HepG2 (cell line): Measurements from ENCODE around the gene SFTA2. TPM values are rescaled to one million over a fixed set of nuclear protein-coding genes. Genes with fewer than 3 reads are reported as not detected.

Experiments used
- ATAC-seq: fragments of 200-7000 bp; cut with Tn5 transposase; 3 replicates; pipeline ENCODE4 v1.9.1; 2020; ENCODE audit warnings: mild to moderate bottlenecking, moderate library complexity
- BruUV-seq: library from RNA; stranded (reverse); fragments of 400-500 nt; replicated peaks from 2 replicates; lab custom pipeline; 2021; lab: Mats Ljungman, UMichigan
- CTCF ChIA-PET: fragments of 300-600 bp; formaldehyde crosslinking; extraction: SDS; loops from one replicate; lab custom pipeline; 2021; ENCODE audit warnings: low total read pairs, inconsistent platforms, low intra/inter-chr PET ratio; lab: Yijun Ruan, JAX
- POLR2A ChIA-PET: fragments of 350-600 bp; sonication (Branson Sonifier 250); formaldehyde crosslinking; loops from one replicate; lab custom pipeline; 2020; ENCODE audit warnings: antibody characterized with exemption, inconsistent platforms; lab: Yijun Ruan, JAX
- DNase-seq: peaks from one replicate; pipeline ENCODE4 v3.0.0-alpha.2; 2015; ENCODE audit warnings: low spot score
- FAIRE-seq: peaks from 3 replicates; lab custom pipeline; 2011; peaks lifted over from hg19 to GRCh38; lab: Jason Lieb, UNC
- H2AFZ ChIP-seq: one replicate; pipeline ENCODE4 v1.6.1; 2011; ENCODE audit warnings: low read length, inconsistent platforms
- H3K27ac ChIP-seq: fragments of 300-600 bp; 3 replicates; pipeline ENCODE4 v1.8.0; 2011; ENCODE audit warnings: mixed run types, mild to moderate bottlenecking, mixed read lengths, low read length, inconsistent platforms; ENCODE audit not compliant: insufficient read depth; ENCODE audit errors: extremely low read length
- H3K27me3 ChIP-seq, 2 experiments: fragments of 200-600 bp in 1 of 2; 2 replicates in 1 of 2; 3 replicates in 1 of 2; pipeline versions ENCODE4 v1.6.0 to v1.8.0; 2011; ENCODE audit warnings: low read length in 2 of 2, mild to moderate bottlenecking in 2 of 2, moderate library complexity in 2 of 2, inconsistent platforms in 1 of 2; ENCODE audit not compliant: insufficient read depth in 2 of 2, control insufficient read depth in 1 of 2
- H3K36me3 ChIP-seq, 2 experiments: fragments of 200-600 bp in 1 of 2; replicated peaks in 1 of 2; 2 replicates in 1 of 2; 3 replicates in 1 of 2; pipeline versions ENCODE4 v1.5.1 to v1.8.0; 2011; ENCODE audit warnings: low read length in 2 of 2, inconsistent platforms in 1 of 2; ENCODE audit not compliant: insufficient read depth in 2 of 2, control insufficient read depth in 1 of 2
- H3K4me1 ChIP-seq: 2 replicates; pipeline ENCODE4 v1.5.1; 2012; ENCODE audit warnings: low read length, inconsistent platforms; ENCODE audit not compliant: insufficient read depth
- H3K4me2 ChIP-seq: 2 replicates; pipeline ENCODE4 v1.6.0; 2011; ENCODE audit warnings: low read depth, low read length, inconsistent platforms
- H3K4me3 ChIP-seq, 3 experiments: fragments of 200-600 bp in 1 of 3; sonication (generic), shearing (Covaris generic) in 1 of 3; replicated peaks in 1 of 3; 2 replicates each; pipeline ENCODE4 v1.5.1; 2011 to 2016; ENCODE audit warnings: low read length in 3 of 3, inconsistent platforms in 2 of 3, low read depth in 2 of 3, mild to moderate bottlenecking in 2 of 3, control low read depth in 1 of 3, mixed read lengths in 1 of 3; ENCODE audit not compliant: insufficient read depth in 1 of 3
- H3K79me2 ChIP-seq: one replicate; pipeline ENCODE4 v1.6.1; 2011; ENCODE audit warnings: low read length, inconsistent platforms; ENCODE audit not compliant: insufficient read depth
- H3K9ac ChIP-seq: 2 replicates; pipeline ENCODE4 v1.6.0; 2011; ENCODE audit warnings: mild to moderate bottlenecking, low read depth, low read length, inconsistent platforms; ENCODE audit not compliant: insufficient read depth
- H3K9me3 ChIP-seq: 2 replicates; pipeline ENCODE4 v1.5.1; 2012; ENCODE audit warnings: mild to moderate bottlenecking, low read length
- H4K20me1 ChIP-seq: 2 replicates; pipeline ENCODE4 v1.6.0; 2011; ENCODE audit warnings: inconsistent platforms, mild to moderate bottlenecking, low read length, moderate library complexity; ENCODE audit not compliant: insufficient read depth
- BRCA1 ChIP-seq: sonication (generic); formaldehyde crosslinking; IDR thresholded peaks from 2 replicates; pipeline ENCODE4 v1.4.0; 2020; ENCODE audit warnings: missing genetic modification reagents
- FLYWCH1 ChIP-seq: sonication (generic); formaldehyde crosslinking; IDR thresholded peaks from 2 replicates; pipeline ENCODE4 v1.8.1; 2023; ENCODE audit warnings: mild to moderate bottlenecking, missing genetic modification reagents
- MATR3 ChIP-seq: sonication (generic); formaldehyde crosslinking; IDR thresholded peaks from 2 replicates; pipeline ENCODE4 v1.4.0; 2020; ENCODE audit warnings: missing genetic modification reagents
- MED13 ChIP-seq: sonication (generic); formaldehyde crosslinking; IDR thresholded peaks from 2 replicates; pipeline ENCODE4 v1.5.0; 2020; ENCODE audit warnings: missing genetic modification reagents
- MEIS1 ChIP-seq: sonication (generic); formaldehyde crosslinking; IDR thresholded peaks from 2 replicates; pipeline ENCODE4 v1.9.0; 2021; ENCODE audit warnings: mild to moderate bottlenecking, missing genetic modification reagents, moderate library complexity, borderline replicate concordance
- NR2F1 ChIP-seq, 2 experiments: fragments of 450-650 bp in 1 of 2; formaldehyde crosslinking in 1 of 2; IDR thresholded peaks; 2 replicates each; pipeline versions ENCODE4 v1.5.0 to v1.6.1; 2016 to 2020; ENCODE audit warnings: mild to moderate bottlenecking in 1 of 2, missing compliant biosample characterization in 1 of 2, missing genetic modification reagents in 1 of 2, moderate library complexity in 1 of 2
- ONECUT2 ChIP-seq: sonication (generic); formaldehyde crosslinking; IDR thresholded peaks from 2 replicates; pipeline ENCODE4 v1.4.0; 2020; ENCODE audit warnings: missing genetic modification reagents
- PAF1 ChIP-seq: IDR thresholded peaks from 2 replicates; pipeline ENCODE4 v1.6.1; 2016; ENCODE audit warnings: missing genetic modification reagents, missing compliant biosample characterization
- POLR2AphosphoS5 ChIP-seq: IDR thresholded peaks from 2 replicates; pipeline ENCODE4 v1.6.1; 2012; ENCODE audit warnings: low read depth, low read length
- SETDB1 ChIP-seq: sonication (generic); formaldehyde crosslinking; IDR thresholded peaks from 2 replicates; pipeline ENCODE4 v1.5.1; 2020; ENCODE audit warnings: missing genetic modification reagents, mild to moderate bottlenecking, borderline replicate concordance
- ZFP36 ChIP-seq: fragments of 150-350 bp; IDR thresholded peaks from 2 replicates; pipeline ENCODE4 v1.6.1; 2018; ENCODE audit warnings: borderline replicate concordance, low read length, low read depth; ENCODE audit not compliant: partially characterized antibody
- WGBS: methylation state at CpG from one replicate; pipeline ENCODE4 v1.1.6; 2017; ENCODE audit warnings: low lambda C conversion rate; 5-methylcytosine and 5-hydroxymethylcytosine counted together
- in situ Hi-C: cut with HindIII; loops from 2 replicates; pipeline ENCODE4 v1.10.0; 2017; ENCODE audit warnings: low pct_unique_long_range_greater_than_20kb; ENCODE audit not compliant: extremely low pct_ligation_motif_present
- intact Hi-C: fragments of 100-400 bp; cut with micrococcal nuclease; formaldehyde crosslinking; loops from one replicate; pipeline ENCODE4 v1.10.0; 2022; ENCODE audit not compliant: unreplicated experiment
- polyA plus RNA-seq, 8 experiments: library from polyadenylated mRNA; depleted of rRNA in 3 of 8; stranded (reverse) in 7 of 8; unstranded in 1 of 8; fragments of >200 nt; fragmentation: Illumina TruSeq in 4 of 8; extraction: Trizol in 4 of 8; gene quantifications; 2 replicates each; pipeline versions ENCODE4 v1.2.1 to v1.2.3, GENCODE V29; 2011 to 2016; ENCODE audit warnings: low read depth in 4 of 8, missing spikeins in 1 of 8, mixed read lengths in 1 of 8; ENCODE audit not compliant: insufficient read depth in 1 of 8
- total RNA-seq, 5 experiments: library from RNA; depleted of rRNA; stranded (reverse); fragments of >200 nt; fragmentation: Illumina TruSeq; extraction: Trizol; gene quantifications; 2 replicates each; pipeline ENCODE4 v1.2.3, GENCODE V29; 2016; ENCODE audit warnings: low read depth in 1 of 5
- TF ChIP-seq, protein P1 (sequence below): sonication (generic); formaldehyde crosslinking; IDR thresholded peaks from 2 replicates; pipeline ENCODE4 v1.5.0; 2020; ENCODE audit warnings: missing genetic modification reagents, mild to moderate bottlenecking, borderline replicate concordance
- TF ChIP-seq, protein P2 (sequence below): sonication (generic); formaldehyde crosslinking; IDR thresholded peaks from 2 replicates; pipeline ENCODE4 v1.5.1; 2020; ENCODE audit warnings: missing genetic modification reagents, mild to moderate bottlenecking, borderline replicate concordance
- TF ChIP-seq, protein P3 (sequence below): IDR thresholded peaks from 2 replicates; pipeline ENCODE4 v1.6.1; 2016
- TF ChIP-seq, protein P4 (sequence below): sonication (generic); formaldehyde crosslinking; IDR thresholded peaks from 2 replicates; pipeline ENCODE4 v1.8.0; 2022; ENCODE audit warnings: mild to moderate bottlenecking, missing genetic modification reagents, moderate library complexity

SFTA2 gene
- total and polyA plus RNA-seq, 2 of the 13 experiments (the other 11 are each of a cell fraction or from before 2014, with no cell fraction given) = not detected

DNA sequence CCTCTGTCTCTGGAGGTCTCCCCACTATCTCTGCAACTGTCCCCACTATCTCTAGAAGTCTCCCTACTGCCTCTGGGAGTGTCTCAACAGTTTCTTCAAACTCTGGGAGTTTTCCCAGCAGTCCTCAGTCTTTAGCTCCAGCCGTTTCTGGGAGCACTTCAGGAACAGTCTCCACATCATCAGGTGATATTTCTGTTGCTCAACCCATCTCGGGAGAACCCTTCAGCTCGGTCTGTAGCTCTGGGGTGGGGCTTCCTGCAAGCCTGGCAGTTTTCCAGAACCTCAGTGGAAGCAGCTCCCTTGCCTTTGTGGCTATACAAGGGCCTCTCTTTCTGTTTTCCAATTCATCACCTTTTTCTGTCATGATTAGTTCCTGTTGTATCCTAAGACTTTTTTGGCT, 3.0 kb upstream of the SFTA2 start:
- H2AFZ ChIP-seq = no peak overlapping the region
- POLR2A ChIA-PET = no interaction called here
- peaks cover 1% of the 10 kb centered on the region; the same call in 1 of the 2 replicates for H3K4me1 ChIP-seq
- H3K4me3 ChIP-seq = no peak overlapping the region
- peaks cover 4 to 49% of the 10 kb centered on the region in 2 experiments; a peak in 3 of 5 replicates for H3K27me3 ChIP-seq
- CTCF ChIA-PET = no interaction called here
- no peaks in the 10 kb centered on the region for H3K9me3 ChIP-seq
- H3K9ac ChIP-seq = no peak overlapping the region
- no peaks in the 10 kb centered on the region for H3K36me3 ChIP-seq
- no peak overlapping the region for H3K4me2 ChIP-seq
- FAIRE-seq (no peak), ATAC-seq (no peak), DNase-seq (no peak)
- 0% methylated on average over 3 of the region's 3 CpGs for WGBS
- no peak overlapping the region for H3K27ac ChIP-seq
- BruUV-seq = no TSS peak
- in situ Hi-C loops = no loop called here
- no peaks in the 10 kb centered on the region for H4K20me1 ChIP-seq
- intact Hi-C loops = no loop called here
- H3K79me2 ChIP-seq = no peaks in the 10 kb centered on the region
- TF ChIP-seq, protein P1, sequence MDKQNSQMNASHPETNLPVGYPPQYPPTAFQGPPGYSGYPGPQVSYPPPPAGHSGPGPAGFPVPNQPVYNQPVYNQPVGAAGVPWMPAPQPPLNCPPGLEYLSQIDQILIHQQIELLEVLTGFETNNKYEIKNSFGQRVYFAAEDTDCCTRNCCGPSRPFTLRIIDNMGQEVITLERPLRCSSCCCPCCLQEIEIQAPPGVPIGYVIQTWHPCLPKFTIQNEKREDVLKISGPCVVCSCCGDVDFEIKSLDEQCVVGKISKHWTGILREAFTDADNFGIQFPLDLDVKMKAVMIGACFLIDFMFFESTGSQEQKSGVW (CRISPR knock-in tag) = no peak
- no peak for TF ChIP-seq FLYWCH1 (CRISPR knock-in tag)
- TF ChIP-seq NR2F1 (CRISPR knock-in tag; IDR thresholded peaks at IDR 0.05) = no peak
- TF ChIP-seq SETDB1 (CRISPR knock-in tag) = no peak
- TF ChIP-seq, protein P2, sequence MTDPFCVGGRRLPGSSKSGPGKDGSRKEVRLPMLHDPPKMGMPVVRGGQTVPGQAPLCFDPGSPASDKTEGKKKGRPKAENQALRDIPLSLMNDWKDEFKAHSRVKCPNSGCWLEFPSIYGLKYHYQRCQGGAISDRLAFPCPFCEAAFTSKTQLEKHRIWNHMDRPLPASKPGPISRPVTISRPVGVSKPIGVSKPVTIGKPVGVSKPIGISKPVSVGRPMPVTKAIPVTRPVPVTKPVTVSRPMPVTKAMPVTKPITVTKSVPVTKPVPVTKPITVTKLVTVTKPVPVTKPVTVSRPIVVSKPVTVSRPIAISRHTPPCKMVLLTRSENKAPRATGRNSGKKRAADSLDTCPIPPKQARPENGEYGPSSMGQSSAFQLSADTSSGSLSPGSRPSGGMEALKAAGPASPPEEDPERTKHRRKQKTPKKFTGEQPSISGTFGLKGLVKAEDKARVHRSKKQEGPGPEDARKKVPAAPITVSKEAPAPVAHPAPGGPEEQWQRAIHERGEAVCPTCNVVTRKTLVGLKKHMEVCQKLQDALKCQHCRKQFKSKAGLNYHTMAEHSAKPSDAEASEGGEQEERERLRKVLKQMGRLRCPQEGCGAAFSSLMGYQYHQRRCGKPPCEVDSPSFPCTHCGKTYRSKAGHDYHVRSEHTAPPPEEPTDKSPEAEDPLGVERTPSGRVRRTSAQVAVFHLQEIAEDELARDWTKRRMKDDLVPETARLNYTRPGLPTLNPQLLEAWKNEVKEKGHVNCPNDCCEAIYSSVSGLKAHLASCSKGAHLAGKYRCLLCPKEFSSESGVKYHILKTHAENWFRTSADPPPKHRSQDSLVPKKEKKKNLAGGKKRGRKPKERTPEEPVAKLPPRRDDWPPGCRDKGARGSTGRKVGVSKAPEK = no peak
- no peak for TF ChIP-seq BRCA1 (CRISPR knock-in tag)
- TF ChIP-seq, protein P3, sequence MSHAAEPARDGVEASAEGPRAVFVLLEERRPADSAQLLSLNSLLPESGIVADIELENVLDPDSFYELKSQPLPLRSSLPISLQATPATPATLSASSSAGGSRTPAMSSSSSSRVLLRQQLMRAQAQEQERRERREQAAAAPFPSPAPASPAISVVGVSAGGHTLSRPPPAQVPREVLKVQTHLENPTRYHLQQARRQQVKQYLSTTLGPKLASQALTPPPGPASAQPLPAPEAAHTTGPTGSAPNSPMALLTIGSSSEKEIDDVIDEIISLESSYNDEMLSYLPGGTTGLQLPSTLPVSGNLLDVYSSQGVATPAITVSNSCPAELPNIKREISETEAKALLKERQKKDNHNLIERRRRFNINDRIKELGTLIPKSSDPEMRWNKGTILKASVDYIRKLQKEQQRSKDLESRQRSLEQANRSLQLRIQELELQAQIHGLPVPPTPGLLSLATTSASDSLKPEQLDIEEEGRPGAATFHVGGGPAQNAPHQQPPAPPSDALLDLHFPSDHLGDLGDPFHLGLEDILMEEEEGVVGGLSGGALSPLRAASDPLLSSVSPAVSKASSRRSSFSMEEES (CRISPR knock-in tag) = no peak
- TF ChIP-seq POLR2AphosphoS5 = no peak
- TF ChIP-seq ONECUT2 (CRISPR knock-in tag) = no peak
- TF ChIP-seq MEIS1 (CRISPR knock-in tag) = no peak
- no peak for TF ChIP-seq MATR3 (CRISPR knock-in tag)
- TF ChIP-seq ZFP36 = no peak
- no peak for TF ChIP-seq PAF1 (CRISPR knock-in tag)
- TF ChIP-seq MED13 = no peak
- TF ChIP-seq, protein P4, sequence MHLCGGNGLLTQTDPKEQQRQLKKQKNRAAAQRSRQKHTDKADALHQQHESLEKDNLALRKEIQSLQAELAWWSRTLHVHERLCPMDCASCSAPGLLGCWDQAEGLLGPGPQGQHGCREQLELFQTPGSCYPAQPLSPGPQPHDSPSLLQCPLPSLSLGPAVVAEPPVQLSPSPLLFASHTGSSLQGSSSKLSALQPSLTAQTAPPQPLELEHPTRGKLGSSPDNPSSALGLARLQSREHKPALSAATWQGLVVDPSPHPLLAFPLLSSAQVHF (CRISPR knock-in tag) = no peak
